Body of pancreas (tissue), 4 donors: ENCODE measurements around the gene PGA4.

Experiments
- POLR2A ChIP-seq, 3 donors: fragments of 450-650 bp; IDR thresholded peaks; one replicate each; pipeline ENCODE4 v1.6.1; 2016; ENCODE audit warnings: antibody characterized with exemption in 3 of 3, mild to moderate bottlenecking in 2 of 3
- TF ChIP-seq, protein P1 (sequence below), 7 experiments: fragments of 450-650 bp in 4 of 7; fragments of 200-600 bp in 3 of 7; sonication (generic) in 3 of 7; IDR thresholded peaks; one replicate each; pipeline ENCODE4 v1.5.1; 2016 to 2019; ENCODE audit warnings: antibody characterized with exemption in 7 of 7

GRCh38 chr11:61186504-61186903 lies 35.6 kb upstream of the PGA4 start:
- TF ChIP-seq, protein P1, sequence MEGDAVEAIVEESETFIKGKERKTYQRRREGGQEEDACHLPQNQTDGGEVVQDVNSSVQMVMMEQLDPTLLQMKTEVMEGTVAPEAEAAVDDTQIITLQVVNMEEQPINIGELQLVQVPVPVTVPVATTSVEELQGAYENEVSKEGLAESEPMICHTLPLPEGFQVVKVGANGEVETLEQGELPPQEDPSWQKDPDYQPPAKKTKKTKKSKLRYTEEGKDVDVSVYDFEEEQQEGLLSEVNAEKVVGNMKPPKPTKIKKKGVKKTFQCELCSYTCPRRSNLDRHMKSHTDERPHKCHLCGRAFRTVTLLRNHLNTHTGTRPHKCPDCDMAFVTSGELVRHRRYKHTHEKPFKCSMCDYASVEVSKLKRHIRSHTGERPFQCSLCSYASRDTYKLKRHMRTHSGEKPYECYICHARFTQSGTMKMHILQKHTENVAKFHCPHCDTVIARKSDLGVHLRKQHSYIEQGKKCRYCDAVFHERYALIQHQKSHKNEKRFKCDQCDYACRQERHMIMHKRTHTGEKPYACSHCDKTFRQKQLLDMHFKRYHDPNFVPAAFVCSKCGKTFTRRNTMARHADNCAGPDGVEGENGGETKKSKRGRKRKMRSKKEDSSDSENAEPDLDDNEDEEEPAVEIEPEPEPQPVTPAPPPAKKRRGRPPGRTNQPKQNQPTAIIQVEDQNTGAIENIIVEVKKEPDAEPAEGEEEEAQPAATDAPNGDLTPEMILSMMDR (IDR thresholded peaks at IDR 0.05): no peak
- no peak for TF ChIP-seq POLR2A (IDR thresholded peaks at IDR 0.05)
